HG02610 (cell line): ENCODE measurements around the gene ALOX12B.
A peak's percentile ranks its signal among the peaks of the same experiment; 100 is the strongest.
"Not testable (repeated sequence)": the region's sequence is repeated elsewhere in the genome, so short reads cannot be mapped to it uniquely, and the experiment has no call there.

Experiments
- ATAC-seq: cut with Tn5 transposase; IDR thresholded peaks from one replicate; pipeline ENCODE4 v1.9.1; 2021; ENCODE audit warnings: mild to moderate bottlenecking, moderate library complexity; ENCODE audit not compliant: unreplicated experiment

The ALOX12B gene

GRCh38 chr17:8067806-8068205, 19.7 kb downstream of the ALOX12B start:
- no peak for ATAC-seq

- no peak for ATAC-seq
These were observed 20.4 kb downstream of the ALOX12B start for GRCh38 chr17:8066841-8067775.

- no peak for ATAC-seq
These were observed 22.9 kb downstream of the ALOX12B start for GRCh38 chr17:8064561-8065019.

GRCh38 chr17:8063761-8064534, 23.6 kb downstream of the ALOX12B start:
- no peak for ATAC-seq

GRCh38 chr17:8062807-8063483, 24.6 kb downstream of the ALOX12B start:
- no peak for ATAC-seq

GRCh38 chr17:8062435-8062806, 25.1 kb downstream of the ALOX12B start:
- no peak for ATAC-seq

GRCh38 chr17:8061851-8062250, 25.7 kb downstream of the ALOX12B start:
- not testable (repeated sequence) for ATAC-seq

- ATAC-seq, result no peak
These were observed 27.2 kb downstream of the ALOX12B start for GRCh38 chr17:8060274-8060673.

GRCh38 chr17:8059131-8059530, 28.4 kb downstream of the ALOX12B start:
- ATAC-seq, result no peak

GRCh38 chr17:8057691-8058114, 29.8 kb downstream of the ALOX12B start:
- ATAC-seq, result no peak

- ATAC-seq, result no peak
These were observed 30.4 kb downstream of the ALOX12B start for GRCh38 chr17:8056976-8057625.

- peak; percentile 39 for ATAC-seq
These were observed 31.1 kb downstream of the ALOX12B start for GRCh38 chr17:8056232-8056975.

GRCh38 chr17:8055851-8056231, 31.7 kb downstream of the ALOX12B start:
- no peak for ATAC-seq

- no peak for ATAC-seq
These were observed 33.9 kb downstream of the ALOX12B start for GRCh38 chr17:8053600-8053999.

GRCh38 chr17:8052256-8053252, 35.0 kb downstream of the ALOX12B start:
- ATAC-seq, result no peak

GRCh38 chr17:8051831-8052230, 35.7 kb downstream of the ALOX12B start:
- no peak for ATAC-seq

- ATAC-seq, result no peak
These were observed 38.8 kb downstream of the ALOX12B start for GRCh38 chr17:8048736-8049135.

- ATAC-seq, result no peak
These were observed 39.3 kb downstream of the ALOX12B start for GRCh38 chr17:8048236-8048635.

GRCh38 chr17:8047769-8048110, 39.8 kb downstream of the ALOX12B start:
- no peak for ATAC-seq
